B cell (primary cell): ENCODE measurements around the gene FAM163A.

ENCODE experiments used
- CTCF ChIP-seq: fragments of 200-600 bp; IDR thresholded peaks from one replicate; pipeline ENCODE4 v1.8.0; 2022; ENCODE audit warnings: antibody characterized with exemption, mild to moderate bottlenecking
- EZH2 ChIP-seq: IDR thresholded peaks from 2 replicates; pipeline ENCODE4 v1.6.1; 2012; ENCODE audit warnings: borderline replicate concordance, low read depth, mild to moderate bottlenecking, moderate library complexity, low read length; ENCODE audit not compliant: insufficient read depth, poor library complexity, severe bottlenecking

GRCh38 chr1:179779645-179780272, 36.7 kb downstream of the FAM163A start:
- TF ChIP-seq CTCF (no peak), EZH2 (no peak)
